ENCODE results near the gene PGS1.

The PGS1 gene

GRCh38 chr17:78371056-78371455 lies 7.4 kb upstream of the PGS1 start:
- TF ChIP-seq CTCF (IDR thresholded peaks at IDR 0.05; ENCODE audit: control insufficient read depth, insufficient read depth, low read depth, low read length, missing control alignments): no peak
- no peak overlapping the region for H3K4me3 ChIP-seq (ENCODE audit: control insufficient read depth, low read depth, low read length)
- DNase-seq (ENCODE audit: low read depth): no peak

- no peak overlapping the region for H3K4me3 ChIP-seq (ENCODE audit: control insufficient read depth, low read depth, low read length)
- no peak for TF ChIP-seq CTCF (IDR thresholded peaks at IDR 0.05; ENCODE audit: control insufficient read depth, insufficient read depth, low read depth, low read length, missing control alignments)
- no peak for DNase-seq (ENCODE audit: low read depth)
These were observed 5.6 kb upstream of the PGS1 start for GRCh38 chr17:78372841-78373240.

- no peak for TF ChIP-seq CTCF (IDR thresholded peaks at IDR 0.05; ENCODE audit: control insufficient read depth, insufficient read depth, low read depth, low read length, missing control alignments)
- no peak for DNase-seq (ENCODE audit: low read depth)
- H3K4me3 ChIP-seq (ENCODE audit: control insufficient read depth, low read depth, low read length): no peak overlapping the region
These were observed 4.3 kb upstream of the PGS1 start for GRCh38 chr17:78374189-78374588.

- DNase-seq (ENCODE audit: low read depth): no peak
- no peak overlapping the region for H3K4me3 ChIP-seq (ENCODE audit: control insufficient read depth, low read depth, low read length)
- no peak for TF ChIP-seq CTCF (IDR thresholded peaks at IDR 0.05; ENCODE audit: control insufficient read depth, insufficient read depth, low read depth, low read length, missing control alignments)
These were observed 3.7 kb upstream of the PGS1 start for GRCh38 chr17:78374631-78375274.

GRCh38 chr17:78375401-78376151 lies 2.9 kb upstream of the PGS1 start:
- no peak overlapping the region for H3K4me3 ChIP-seq (ENCODE audit: control insufficient read depth, low read depth, low read length)
- TF ChIP-seq CTCF (IDR thresholded peaks at IDR 0.05; ENCODE audit: control insufficient read depth, insufficient read depth, low read depth, low read length, missing control alignments): no peak
- DNase-seq (ENCODE audit: low read depth): peak; percentile 90

GRCh38 chr17:78376161-78376560 lies 2.3 kb upstream of the PGS1 start:
- no peak overlapping the region for H3K4me3 ChIP-seq (ENCODE audit: control insufficient read depth, low read depth, low read length)
- TF ChIP-seq CTCF (IDR thresholded peaks at IDR 0.05; ENCODE audit: control insufficient read depth, insufficient read depth, low read depth, low read length, missing control alignments): no peak
- DNase-seq (ENCODE audit: low read depth): no peak
